NOMO-1 treated with DMSO at 0.1 percent for 48 hours (cell line): Measurements from ENCODE around the gene MICALL2.

Source experiments
- DNase-seq: peaks from one replicate; lab custom pipeline; 2025; ENCODE audit not compliant: unreplicated experiment; lab: John Stamatoyannopoulos, UW

The MICALL2 gene

DNA sequence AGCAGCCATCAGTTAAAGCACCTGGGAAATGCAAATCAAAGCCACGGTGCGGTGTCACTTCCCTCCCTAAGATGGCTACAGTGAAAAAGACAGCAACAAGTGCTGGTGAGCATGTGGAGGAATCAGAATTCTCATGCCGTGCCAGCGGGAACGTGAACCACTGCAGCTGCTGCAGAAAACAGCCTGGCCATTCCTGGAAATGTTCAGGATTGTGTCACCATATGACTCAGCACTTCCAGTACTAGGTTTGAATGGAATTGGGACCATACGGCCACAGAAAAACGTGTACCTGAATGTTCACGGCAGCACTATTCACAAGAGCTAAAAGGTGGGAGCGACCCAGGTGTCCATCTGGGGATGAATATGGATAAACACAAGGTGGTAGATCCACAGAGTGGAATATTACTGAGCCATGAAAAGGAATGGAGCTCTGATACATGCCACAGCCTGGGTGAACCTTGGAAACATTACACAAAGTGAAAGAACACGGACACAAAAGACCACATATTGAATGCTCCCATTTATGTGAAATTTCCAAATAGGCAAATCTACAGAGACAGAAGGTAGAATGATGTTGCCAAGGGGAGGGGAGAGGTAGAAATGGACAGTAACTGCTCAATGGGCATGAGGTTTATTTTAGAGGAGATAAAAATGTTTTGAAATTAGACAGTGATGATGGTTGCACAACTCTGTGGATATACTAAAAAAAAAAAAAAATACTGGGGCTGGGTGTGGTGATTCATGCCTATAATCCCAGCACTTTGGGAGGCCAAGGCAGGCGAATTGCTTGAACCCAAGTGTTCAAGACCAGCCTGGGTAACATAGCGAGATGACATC, 61.6 kb downstream of the MICALL2 start:
- no peak for DNase-seq

DNA sequence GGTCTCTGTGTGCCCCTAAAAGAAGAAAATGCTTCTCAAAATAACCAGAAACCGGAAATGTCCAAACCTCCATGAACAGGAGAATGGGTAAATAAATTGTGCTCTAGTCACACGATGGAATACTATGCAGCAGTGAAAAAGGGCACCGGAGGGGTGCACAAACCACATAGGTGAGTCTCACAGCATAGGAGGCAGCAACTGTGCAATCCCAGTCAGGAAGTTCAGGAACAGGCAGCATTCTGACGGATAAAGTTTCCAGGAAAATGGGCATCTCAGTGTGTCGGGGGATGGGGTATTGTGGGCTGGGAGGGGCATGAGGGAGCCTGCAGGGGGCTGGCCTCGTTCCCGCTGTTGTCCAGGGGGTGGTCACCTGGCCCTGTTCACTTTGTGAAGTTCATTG, 63.1 kb downstream of the MICALL2 start:
- no peak for DNase-seq

DNA sequence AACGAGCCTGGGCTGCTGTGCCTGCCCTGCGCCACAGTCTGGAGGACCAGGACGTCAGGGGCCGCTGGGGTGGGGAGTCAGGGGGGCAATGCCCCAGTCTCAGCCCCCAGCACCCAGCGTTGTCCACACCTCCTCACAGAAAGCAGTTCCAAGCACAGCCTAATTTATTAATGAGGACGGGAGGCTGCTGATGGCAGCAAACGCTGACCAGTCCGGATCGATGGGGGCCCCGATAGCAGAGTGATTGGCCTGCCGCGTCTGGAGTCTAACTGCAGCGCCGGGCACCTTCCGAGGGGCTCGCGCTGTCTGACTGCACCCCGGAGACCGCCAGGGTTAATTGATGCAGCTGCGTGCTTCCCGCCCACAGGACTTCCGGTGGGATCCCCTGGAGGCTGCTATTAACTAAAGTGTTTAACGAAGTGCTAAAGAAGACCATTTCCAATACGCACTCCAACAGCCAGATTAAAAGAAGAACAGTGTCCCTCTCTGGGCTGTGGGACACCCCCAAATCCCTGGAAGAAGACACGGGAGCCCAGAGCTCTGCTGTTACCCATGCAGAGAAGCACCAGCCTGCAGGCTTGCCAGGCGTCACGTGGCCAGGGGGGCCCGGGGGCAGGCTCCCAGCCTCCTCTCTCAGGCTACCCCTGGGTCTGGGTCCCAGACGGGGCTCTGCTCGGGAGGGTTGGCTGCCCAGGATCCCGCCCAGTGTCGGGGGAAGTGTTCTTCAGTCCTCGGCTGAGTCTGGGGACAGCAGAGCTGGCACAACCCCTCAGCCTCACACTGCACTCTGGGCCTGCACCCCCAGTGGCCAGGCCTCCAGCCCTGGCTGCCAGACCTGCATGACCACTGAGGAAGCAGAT, 63.8 kb downstream of the MICALL2 start:
- DNase-seq: no peak

GRCh38 chr7:1394371-1394770, 64.9 kb downstream of the MICALL2 start:
- DNase-seq: no peak

DNA sequence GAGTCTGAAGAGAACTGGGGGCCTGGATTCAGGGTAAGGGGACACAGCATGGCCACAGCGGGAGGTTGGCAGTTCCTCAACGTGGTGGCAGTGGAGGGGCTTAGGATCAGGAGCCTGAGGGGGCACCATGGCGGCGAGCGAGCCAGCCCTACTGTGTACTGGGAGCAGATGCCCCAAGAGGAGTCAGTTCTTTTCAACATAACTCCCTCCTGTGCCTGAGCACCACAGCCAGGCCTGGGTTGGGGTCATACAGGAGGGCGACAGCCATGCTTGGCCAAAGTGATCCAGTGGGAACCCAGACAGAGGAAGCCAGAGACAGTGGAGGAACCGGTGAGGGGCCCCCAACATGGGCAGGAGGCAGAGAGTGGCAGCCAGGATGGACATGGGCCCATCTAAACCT, 65.8 kb downstream of the MICALL2 start:
- DNase-seq: no peak

GRCh38 chr7:1392556-1392955, 66.7 kb downstream of the MICALL2 start:
- DNase-seq: no peak

- DNase-seq: no peak
Measured at GRCh38 chr7:1391449-1391848, 67.8 kb downstream of the MICALL2 start.

- DNase-seq: no peak
Measured at GRCh38 chr7:1388703-1389335, 70.5 kb downstream of the MICALL2 start.

DNA sequence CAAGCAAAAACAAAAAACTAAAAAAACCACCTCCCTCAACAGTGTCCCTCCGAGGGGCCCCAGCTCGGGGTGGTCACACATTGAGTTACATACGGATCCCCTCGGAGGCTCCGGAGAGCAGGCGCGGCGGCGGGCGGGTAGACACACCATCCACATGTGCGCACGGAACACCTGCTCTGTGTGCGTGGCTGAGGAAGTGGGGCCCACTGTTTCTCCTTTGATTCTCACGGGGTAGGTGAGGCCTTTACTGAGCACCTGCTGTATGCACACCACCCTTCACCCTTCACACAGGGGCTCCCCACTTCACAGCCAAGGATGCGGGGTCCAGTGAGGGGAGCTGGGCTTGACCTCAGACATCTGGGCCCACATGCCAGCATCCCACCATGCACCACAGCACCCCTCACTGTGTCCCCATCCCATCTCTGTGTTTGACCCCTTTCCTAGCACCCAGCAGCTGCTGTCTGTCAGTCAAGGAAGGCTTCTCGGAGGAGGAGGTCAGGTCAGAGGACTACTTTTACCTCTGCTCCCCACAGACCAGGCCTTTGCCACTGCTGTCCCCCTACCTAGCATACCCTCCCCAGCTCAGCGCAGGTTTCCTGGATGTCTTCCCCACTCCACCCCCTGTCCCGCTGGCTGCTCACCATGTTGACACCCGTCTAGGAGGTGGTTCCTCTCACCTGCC, 71.1 kb downstream of the MICALL2 start:
- DNase-seq: no peak

DNA sequence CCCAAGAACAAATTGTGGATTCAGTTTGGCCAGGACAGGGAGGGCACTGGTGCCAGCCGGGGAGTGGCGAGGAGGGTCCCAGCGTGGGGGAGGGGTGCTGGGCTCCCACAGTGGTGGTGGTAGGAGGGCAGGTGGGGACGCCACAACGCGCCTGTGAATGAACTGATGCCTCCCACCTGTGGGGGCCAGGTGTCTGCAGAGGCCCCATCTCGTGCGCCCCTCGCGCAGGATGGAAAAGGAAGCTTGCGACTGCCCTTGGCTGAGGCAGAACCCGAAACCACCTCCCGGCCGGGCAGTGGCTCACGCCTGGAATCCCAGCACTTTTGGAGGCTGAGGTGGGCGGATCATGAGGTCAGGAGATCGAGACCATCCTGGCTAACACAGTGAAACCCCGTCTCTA, 72.0 kb downstream of the MICALL2 start:
- DNase-seq: no peak

DNA sequence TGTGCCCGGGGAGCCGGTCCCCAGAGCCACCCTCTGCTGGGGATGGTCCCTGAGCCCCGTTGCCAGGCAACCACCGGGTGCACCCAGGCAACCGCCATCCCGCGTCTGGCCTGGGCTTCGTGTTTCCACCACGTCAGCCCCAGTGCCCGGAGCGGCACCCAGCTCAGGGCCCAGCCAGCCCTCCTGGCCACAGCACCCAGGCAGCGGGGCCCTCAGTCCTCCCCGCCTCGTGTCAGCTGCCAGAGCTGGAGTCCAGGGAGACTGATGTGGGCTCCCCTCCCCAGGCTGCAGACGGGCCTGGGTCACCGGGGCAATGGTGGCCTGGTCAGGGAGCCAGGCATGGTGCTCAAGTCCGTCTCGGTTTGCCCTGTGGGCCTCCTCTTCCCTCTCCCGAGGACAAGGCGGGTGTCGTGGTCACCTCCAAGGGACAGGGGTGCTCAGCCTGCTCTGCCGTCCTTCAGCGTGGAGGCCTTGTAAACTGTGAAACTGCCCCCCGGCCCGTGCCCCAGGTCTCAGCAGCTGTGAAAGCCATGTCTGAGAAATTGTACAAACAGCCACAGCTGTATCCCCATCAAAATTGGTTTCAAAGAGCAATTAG, 72.5 kb downstream of the MICALL2 start:
- no peak for DNase-seq

GRCh38 chr7:1385809-1386622, 73.3 kb downstream of the MICALL2 start:
- no peak for DNase-seq

DNA sequence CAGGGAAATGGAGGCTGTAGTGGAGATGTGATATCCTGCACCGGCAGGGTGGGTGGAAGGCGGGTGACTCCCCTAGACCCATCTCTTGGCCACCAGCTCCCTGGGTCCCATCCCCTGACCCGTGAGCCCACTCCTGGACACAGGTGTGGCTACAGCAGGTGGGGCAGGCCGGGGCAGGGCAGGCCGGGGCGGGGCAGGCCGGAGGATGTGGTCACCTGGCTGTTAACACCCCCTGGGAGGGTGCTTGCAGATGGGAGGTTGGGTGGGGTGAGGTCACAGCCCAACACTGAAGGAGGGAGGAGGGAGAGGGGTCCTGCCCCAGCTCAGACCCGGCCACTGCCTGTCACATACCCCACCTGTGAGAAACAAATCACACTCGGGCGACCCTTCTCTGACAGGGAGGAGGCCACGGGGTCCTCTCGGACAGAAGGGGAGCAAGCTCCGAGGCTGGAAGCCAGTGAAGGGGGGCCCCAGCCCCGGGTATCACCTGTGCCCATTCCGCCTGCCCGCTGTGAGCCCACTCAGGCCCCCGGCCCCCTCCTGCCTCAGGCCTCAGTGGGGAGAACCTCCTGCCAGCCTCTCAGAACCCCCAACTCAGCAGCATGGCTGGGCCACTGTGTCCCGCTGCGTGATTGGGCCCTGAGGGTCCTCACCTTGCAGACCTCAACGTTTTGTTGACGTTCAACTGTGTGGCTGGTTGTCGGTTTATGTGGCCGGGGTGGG, 74.0 kb downstream of the MICALL2 start:
- DNase-seq: no peak
